HepG2 (cell line): ENCODE results near the gene NAV2.

Experiments used
- FOSL1 ChIP-seq: sonication (generic); formaldehyde crosslinking; IDR thresholded peaks from 2 replicates; pipeline ENCODE4 v1.9.0; 2021; ENCODE audit warnings: missing genetic modification reagents, borderline replicate concordance
- HNF4A ChIP-seq: sonication (generic); formaldehyde crosslinking; IDR thresholded peaks from 2 replicates; pipeline ENCODE4 v1.4.0; 2020; ENCODE audit warnings: missing genetic modification reagents
- JUND ChIP-seq: sonication (generic); formaldehyde crosslinking; IDR thresholded peaks from 2 replicates; pipeline ENCODE4 v1.8.0; 2022; ENCODE audit warnings: mild to moderate bottlenecking, missing genetic modification reagents
- PAX8 ChIP-seq: sonication (generic); formaldehyde crosslinking; IDR thresholded peaks from 2 replicates; pipeline ENCODE4 v1.8.0; 2022; ENCODE audit warnings: mild to moderate bottlenecking, missing genetic modification reagents, borderline replicate concordance
- TBL1XR1 ChIP-seq: fragments of 150-350 bp; IDR thresholded peaks from 2 replicates; pipeline ENCODE4 v1.6.1; 2014; ENCODE audit warnings: borderline replicate concordance, low read length; ENCODE audit not compliant: partially characterized antibody
- TF ChIP-seq, protein P1 (sequence below), 2 experiments: fragments of 450-650 bp in 1 of 2; sonication (generic) in 1 of 2; formaldehyde crosslinking in 1 of 2; IDR thresholded peaks; 2 replicates each; pipeline versions ENCODE4 v1.6.1 to v1.8.0; 2016 to 2022; ENCODE audit warnings: antibody characterized with exemption in 1 of 2, mild to moderate bottlenecking in 1 of 2, missing genetic modification reagents in 1 of 2
- TF ChIP-seq, protein P2 (sequence below): sonication (generic); formaldehyde crosslinking; IDR thresholded peaks from 2 replicates; pipeline ENCODE4 v1.5.0; 2020; ENCODE audit warnings: mild to moderate bottlenecking, missing genetic modification reagents, moderate library complexity
- TF ChIP-seq, protein P3 (sequence below): sonication (generic); formaldehyde crosslinking; conservative IDR thresholded peaks from 2 replicates; pipeline ENCODE4 v1.4.0; 2020; ENCODE audit warnings: missing genetic modification reagents
- TF ChIP-seq, protein P4 (sequence below): conservative IDR thresholded peaks from 2 replicates; pipeline ENCODE4 v1.6.1; 2018; ENCODE audit warnings: missing genetic modification reagents

DNA sequence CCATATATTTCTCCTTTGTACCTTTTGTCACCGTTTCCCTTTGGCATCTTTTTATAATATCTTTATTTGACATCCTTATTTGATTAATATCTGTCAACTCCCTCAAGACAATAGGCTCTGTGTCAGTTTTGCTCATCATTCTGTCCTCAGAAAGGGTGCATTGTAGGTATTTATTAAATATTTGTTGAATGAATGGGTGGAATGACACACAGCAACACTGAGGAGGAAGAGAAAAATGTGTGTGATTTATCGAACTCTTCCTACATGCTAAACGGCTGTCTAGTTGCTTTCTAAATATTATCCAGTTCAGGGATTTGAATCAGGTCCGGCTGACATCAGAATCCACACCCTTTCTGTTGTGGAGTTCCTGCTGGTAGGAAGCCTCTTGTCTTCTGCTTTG is 98.2 kb downstream of the NAV2 start:
- TF ChIP-seq JUND (CRISPR knock-in tag) = no peak
- TF ChIP-seq PAX8 = no peak
- TF ChIP-seq, protein P1, sequence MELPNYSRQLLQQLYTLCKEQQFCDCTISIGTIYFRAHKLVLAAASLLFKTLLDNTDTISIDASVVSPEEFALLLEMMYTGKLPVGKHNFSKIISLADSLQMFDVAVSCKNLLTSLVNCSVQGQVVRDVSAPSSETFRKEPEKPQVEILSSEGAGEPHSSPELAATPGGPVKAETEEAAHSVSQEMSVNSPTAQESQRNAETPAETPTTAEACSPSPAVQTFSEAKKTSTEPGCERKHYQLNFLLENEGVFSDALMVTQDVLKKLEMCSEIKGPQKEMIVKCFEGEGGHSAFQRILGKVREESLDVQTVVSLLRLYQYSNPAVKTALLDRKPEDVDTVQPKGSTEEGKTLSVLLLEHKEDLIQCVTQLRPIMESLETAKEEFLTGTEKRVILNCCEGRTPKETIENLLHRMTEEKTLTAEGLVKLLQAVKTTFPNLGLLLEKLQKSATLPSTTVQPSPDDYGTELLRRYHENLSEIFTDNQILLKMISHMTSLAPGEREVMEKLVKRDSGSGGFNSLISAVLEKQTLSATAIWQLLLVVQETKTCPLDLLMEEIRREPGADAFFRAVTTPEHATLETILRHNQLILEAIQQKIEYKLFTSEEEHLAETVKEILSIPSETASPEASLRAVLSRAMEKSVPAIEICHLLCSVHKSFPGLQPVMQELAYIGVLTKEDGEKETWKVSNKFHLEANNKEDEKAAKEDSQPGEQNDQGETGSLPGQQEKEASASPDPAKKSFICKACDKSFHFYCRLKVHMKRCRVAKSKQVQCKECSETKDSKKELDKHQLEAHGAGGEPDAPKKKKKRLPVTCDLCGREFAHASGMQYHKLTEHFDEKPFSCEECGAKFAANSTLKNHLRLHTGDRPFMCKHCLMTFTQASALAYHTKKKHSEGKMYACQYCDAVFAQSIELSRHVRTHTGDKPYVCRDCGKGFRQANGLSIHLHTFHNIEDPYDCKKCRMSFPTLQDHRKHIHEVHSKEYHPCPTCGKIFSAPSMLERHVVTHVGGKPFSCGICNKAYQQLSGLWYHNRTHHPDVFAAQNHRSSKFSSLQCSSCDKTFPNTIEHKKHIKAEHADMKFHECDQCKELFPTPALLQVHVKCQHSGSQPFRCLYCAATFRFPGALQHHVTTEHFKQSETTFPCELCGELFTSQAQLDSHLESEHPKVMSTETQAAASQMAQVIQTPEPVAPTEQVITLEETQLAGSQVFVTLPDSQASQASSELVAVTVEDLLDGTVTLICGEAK (IDR thresholded peaks at IDR 0.05) = no peak
- TF ChIP-seq, protein P1 (CRISPR knock-in tag; IDR thresholded peaks at IDR 0.05) = no peak
- TF ChIP-seq, protein P2, sequence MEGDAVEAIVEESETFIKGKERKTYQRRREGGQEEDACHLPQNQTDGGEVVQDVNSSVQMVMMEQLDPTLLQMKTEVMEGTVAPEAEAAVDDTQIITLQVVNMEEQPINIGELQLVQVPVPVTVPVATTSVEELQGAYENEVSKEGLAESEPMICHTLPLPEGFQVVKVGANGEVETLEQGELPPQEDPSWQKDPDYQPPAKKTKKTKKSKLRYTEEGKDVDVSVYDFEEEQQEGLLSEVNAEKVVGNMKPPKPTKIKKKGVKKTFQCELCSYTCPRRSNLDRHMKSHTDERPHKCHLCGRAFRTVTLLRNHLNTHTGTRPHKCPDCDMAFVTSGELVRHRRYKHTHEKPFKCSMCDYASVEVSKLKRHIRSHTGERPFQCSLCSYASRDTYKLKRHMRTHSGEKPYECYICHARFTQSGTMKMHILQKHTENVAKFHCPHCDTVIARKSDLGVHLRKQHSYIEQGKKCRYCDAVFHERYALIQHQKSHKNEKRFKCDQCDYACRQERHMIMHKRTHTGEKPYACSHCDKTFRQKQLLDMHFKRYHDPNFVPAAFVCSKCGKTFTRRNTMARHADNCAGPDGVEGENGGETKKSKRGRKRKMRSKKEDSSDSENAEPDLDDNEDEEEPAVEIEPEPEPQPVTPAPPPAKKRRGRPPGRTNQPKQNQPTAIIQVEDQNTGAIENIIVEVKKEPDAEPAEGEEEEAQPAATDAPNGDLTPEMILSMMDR (CRISPR knock-in tag) = no peak
- TF ChIP-seq, protein P3, sequence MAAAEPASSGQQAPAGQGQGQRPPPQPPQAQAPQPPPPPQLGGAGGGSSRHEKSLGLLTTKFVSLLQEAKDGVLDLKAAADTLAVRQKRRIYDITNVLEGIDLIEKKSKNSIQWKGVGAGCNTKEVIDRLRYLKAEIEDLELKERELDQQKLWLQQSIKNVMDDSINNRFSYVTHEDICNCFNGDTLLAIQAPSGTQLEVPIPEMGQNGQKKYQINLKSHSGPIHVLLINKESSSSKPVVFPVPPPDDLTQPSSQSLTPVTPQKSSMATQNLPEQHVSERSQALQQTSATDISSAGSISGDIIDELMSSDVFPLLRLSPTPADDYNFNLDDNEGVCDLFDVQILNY (CRISPR knock-in tag) = no peak
- TF ChIP-seq FOSL1 (CRISPR knock-in tag) = no peak
- no peak for TF ChIP-seq TBL1XR1
- TF ChIP-seq, protein P4, sequence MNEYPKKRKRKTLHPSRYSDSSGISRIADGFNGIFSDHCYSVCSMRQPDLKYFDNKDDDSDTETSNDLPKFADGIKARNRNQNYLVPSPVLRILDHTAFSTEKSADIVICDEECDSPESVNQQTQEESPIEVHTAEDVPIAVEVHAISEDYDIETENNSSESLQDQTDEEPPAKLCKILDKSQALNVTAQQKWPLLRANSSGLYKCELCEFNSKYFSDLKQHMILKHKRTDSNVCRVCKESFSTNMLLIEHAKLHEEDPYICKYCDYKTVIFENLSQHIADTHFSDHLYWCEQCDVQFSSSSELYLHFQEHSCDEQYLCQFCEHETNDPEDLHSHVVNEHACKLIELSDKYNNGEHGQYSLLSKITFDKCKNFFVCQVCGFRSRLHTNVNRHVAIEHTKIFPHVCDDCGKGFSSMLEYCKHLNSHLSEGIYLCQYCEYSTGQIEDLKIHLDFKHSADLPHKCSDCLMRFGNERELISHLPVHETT (CRISPR knock-in tag) = no peak
- no peak for TF ChIP-seq HNF4A (CRISPR knock-in tag)
